Fibroblast of lung (primary cell): ENCODE data around the gene PRAMEF14.
"Not testable (repeated sequence)": the region's sequence is repeated elsewhere in the genome, so short reads cannot be mapped to it uniquely, and the experiment has no call there.

Experiments
- CTCF ChIP-seq, 2 donors: IDR thresholded peaks in 1 of 2; conservative IDR thresholded peaks in 1 of 2; 1 replicate in 1 of 2; 2 replicates in 1 of 2; pipeline ENCODE4 v1.5.1; 2011 to 2012; ENCODE audit warnings: low read length in 2 of 2, control low read depth in 1 of 2, inconsistent platforms in 1 of 2, low read depth in 1 of 2, mild to moderate bottlenecking in 1 of 2
- EZH2 ChIP-seq: IDR thresholded peaks from 2 replicates; pipeline ENCODE4 v1.5.1; 2012; ENCODE audit warnings: low read length, control low read depth, mild to moderate bottlenecking; ENCODE audit errors: missing control alignments

DNA sequence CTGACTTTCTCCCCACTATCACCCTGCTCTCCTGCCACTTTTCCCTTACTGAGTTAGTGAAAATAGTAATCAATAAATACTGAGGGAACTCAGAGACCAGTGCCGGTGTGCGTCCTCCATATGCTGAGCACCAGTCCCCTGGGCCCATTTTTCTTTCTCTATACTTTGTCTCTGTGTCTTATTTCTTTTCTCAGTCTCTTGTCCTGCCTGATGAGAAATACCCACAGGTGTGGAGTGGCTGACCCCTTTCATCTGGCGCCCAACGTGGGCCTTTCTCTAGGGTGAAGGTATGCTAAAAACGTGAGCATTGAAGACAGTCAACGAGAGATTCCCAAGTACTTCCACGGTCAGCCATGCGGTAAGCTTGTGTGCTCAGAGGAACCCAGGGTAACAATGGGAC lies 6.5 kb upstream of the PRAMEF14 start:
- TF ChIP-seq CTCF (conservative IDR thresholded peaks at IDR 0.05 in 1 of 2, IDR thresholded peaks at IDR 0.05 in 1 of 2; ENCODE audit: low read depth in 1 of 2, low read length in 2 of 2); EZH2: not testable (repeated sequence)
